ENCODE results near the gene GTF3C1.

GRCh38 chr16:27485126-27485525, 64.6 kb downstream of the GTF3C1 start:
- TF ChIP-seq CTCF (IDR thresholded peaks at IDR 0.05; ENCODE audit: low read depth, low read length, missing input control) = no peak
- no peak for TF ChIP-seq EGR1 (IDR thresholded peaks at IDR 0.05; ENCODE audit: low read depth in 2 of 2)
- no peak for TF ChIP-seq RAD21 (IDR thresholded peaks at IDR 0.05)
- TF ChIP-seq, protein P1, sequence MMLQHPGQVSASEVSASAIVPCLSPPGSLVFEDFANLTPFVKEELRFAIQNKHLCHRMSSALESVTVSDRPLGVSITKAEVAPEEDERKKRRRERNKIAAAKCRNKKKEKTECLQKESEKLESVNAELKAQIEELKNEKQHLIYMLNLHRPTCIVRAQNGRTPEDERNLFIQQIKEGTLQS (IDR thresholded peaks at IDR 0.05) = no peak
- TF ChIP-seq, protein P2, sequence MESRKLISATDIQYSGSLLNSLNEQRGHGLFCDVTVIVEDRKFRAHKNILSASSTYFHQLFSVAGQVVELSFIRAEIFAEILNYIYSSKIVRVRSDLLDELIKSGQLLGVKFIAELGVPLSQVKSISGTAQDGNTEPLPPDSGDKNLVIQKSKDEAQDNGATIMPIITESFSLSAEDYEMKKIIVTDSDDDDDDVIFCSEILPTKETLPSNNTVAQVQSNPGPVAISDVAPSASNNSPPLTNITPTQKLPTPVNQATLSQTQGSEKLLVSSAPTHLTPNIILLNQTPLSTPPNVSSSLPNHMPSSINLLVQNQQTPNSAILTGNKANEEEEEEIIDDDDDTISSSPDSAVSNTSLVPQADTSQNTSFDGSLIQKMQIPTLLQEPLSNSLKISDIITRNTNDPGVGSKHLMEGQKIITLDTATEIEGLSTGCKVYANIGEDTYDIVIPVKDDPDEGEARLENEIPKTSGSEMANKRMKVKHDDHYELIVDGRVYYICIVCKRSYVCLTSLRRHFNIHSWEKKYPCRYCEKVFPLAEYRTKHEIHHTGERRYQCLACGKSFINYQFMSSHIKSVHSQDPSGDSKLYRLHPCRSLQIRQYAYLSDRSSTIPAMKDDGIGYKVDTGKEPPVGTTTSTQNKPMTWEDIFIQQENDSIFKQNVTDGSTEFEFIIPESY (IDR thresholded peaks at IDR 0.05) = no peak
- TF ChIP-seq, protein P3, sequence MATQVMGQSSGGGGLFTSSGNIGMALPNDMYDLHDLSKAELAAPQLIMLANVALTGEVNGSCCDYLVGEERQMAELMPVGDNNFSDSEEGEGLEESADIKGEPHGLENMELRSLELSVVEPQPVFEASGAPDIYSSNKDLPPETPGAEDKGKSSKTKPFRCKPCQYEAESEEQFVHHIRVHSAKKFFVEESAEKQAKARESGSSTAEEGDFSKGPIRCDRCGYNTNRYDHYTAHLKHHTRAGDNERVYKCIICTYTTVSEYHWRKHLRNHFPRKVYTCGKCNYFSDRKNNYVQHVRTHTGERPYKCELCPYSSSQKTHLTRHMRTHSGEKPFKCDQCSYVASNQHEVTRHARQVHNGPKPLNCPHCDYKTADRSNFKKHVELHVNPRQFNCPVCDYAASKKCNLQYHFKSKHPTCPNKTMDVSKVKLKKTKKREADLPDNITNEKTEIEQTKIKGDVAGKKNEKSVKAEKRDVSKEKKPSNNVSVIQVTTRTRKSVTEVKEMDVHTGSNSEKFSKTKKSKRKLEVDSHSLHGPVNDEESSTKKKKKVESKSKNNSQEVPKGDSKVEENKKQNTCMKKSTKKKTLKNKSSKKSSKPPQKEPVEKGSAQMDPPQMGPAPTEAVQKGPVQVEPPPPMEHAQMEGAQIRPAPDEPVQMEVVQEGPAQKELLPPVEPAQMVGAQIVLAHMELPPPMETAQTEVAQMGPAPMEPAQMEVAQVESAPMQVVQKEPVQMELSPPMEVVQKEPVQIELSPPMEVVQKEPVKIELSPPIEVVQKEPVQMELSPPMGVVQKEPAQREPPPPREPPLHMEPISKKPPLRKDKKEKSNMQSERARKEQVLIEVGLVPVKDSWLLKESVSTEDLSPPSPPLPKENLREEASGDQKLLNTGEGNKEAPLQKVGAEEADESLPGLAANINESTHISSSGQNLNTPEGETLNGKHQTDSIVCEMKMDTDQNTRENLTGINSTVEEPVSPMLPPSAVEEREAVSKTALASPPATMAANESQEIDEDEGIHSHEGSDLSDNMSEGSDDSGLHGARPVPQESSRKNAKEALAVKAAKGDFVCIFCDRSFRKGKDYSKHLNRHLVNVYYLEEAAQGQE (IDR thresholded peaks at IDR 0.05) = no peak
- no peak for TF ChIP-seq YY1 (IDR thresholded peaks at IDR 0.05)
- TF ChIP-seq HNF4G (IDR thresholded peaks at IDR 0.05) = no peak
- TF ChIP-seq SP1 (IDR thresholded peaks at IDR 0.05) = no peak
- no peak for TF ChIP-seq JUND (IDR thresholded peaks at IDR 0.05)
- no peak for TF ChIP-seq RXRA (IDR thresholded peaks at IDR 0.05)
- TF ChIP-seq MAX (IDR thresholded peaks at IDR 0.05) = no peak
- no peak for TF ChIP-seq HNF4A (conservative IDR thresholded peaks at IDR 0.05)
- TF ChIP-seq TAF1 (conservative IDR thresholded peaks at IDR 0.05) = no peak

All from liver (tissue), 3 donors.